NCI-H2196 (cell line): ENCODE data around the gene OR10C1.

Experiments used
- DNase-seq: peaks from one replicate; lab custom pipeline; 2025; ENCODE audit not compliant: unreplicated experiment; lab: John Stamatoyannopoulos, UW

The OR10C1 gene

GRCh38 chr6:29477923-29478450, 38.9 kb downstream of the OR10C1 start:
- DNase-seq, result no peak

GRCh38 chr6:29478740-29479139, 39.6 kb downstream of the OR10C1 start:
- DNase-seq, result no peak

- no peak for DNase-seq
These were observed 40.5 kb downstream of the OR10C1 start for GRCh38 chr6:29479560-29479959.

DNA sequence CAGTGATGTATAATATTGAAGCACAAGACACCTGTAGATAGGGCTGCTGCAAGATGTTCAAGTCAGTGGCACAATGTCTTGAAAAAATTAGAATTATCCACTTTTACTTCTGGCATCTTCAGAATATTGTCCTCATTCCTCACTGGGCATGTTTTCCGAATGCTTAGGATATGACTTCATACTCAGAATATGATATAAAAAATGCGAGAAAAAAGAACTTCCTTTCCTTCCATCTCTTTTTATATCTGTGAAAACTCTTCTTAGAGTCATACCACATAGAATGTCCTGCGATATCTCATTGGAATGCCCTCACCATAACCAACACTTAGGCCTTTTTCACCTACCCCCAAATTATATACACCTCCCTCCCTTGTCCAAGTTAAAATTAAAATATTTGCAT, 44.1 kb downstream of the OR10C1 start:
- DNase-seq, result no peak

DNA sequence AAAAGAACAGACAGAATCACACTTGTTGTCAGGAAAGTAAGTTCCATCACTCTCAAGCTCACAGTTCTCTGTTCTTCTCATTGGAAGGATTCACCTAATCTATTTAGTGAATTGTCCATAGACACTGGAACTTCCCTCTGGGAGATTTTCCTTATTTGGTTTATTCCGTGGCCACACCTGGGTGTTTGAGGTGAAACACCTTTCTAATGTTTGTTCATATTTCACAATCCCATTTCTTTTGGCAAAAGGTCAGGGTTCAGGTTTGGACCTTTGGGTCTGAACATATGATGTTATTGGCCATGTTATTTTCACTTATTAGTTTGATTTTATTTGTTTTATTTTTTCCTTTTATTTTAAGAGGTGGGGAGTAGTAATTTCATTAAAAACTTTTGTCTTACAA, 44.6 kb downstream of the OR10C1 start:
- no peak for DNase-seq

DNA sequence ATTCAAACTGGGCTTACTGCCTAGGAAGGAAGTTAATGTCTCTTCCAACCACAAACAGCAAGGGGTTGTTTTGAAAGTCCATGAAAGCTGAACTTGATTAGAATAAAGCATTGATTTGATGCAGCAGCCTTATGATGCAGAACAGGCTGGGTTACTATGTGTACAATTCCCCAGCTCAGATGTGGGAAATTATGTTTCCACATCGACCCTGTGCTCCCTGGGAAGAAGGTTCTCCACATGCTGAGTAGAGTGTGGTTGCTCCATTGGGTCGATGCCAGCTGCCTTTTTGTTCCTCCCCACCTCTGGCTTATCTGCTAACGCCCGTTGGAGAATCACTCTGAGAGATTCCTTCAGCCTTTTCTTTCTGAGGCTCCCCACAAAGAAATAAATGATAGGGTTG, 47.5 kb downstream of the OR10C1 start:
- no peak for DNase-seq

- no peak for DNase-seq
These were observed 48.0 kb downstream of the OR10C1 start for GRCh38 chr6:29487131-29487530.

DNA sequence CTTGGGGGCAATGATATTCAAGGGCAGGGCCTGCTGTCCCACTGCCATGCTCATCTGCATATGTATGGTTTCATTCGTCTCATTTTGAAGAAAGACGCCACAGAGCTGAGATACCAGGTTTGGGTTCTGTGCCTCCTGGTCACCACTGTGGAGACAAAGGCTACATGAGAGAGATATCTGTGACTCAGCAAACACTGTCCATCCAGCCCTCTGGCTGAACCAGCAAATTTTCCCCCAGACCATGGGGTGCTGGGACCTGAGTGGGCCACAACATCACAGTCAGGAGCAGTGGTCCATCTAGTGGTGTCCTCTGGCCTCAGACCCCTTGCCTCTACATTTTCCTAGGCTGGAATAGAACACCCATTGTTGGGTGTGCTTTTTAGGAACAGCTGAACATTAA, 48.6 kb downstream of the OR10C1 start, which contains the start of gene MAS1L:
Gene MAS1L, minus strand, starts transcription at position 297 of the 400 bp plus-strand sequence. Its CDS starts 54 bp downstream, at position 243.
- DNase-seq, result no peak

GRCh38 chr6:29488874-29489273, 49.8 kb downstream of the OR10C1 start:
- no peak for DNase-seq

DNA sequence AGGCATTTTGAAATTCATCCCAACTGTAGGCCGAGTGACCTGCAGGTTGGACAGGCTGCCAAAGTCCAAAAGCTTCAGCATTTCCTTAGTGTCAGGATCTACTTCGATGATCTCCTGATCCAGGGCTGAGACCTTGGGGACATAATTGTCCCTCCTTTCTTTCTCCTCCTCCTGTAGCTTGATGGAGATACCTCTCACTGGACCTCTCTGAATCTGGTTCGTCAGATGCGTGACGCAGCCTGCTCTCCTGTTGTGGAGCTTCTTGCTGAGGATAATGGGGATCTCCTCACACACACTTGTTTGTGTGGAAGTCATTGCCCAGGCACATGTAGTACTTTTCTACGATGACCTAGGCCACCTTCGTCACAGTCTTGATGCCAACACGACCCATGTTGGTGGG, 50.2 kb downstream of the OR10C1 start:
- no peak for DNase-seq

DNA sequence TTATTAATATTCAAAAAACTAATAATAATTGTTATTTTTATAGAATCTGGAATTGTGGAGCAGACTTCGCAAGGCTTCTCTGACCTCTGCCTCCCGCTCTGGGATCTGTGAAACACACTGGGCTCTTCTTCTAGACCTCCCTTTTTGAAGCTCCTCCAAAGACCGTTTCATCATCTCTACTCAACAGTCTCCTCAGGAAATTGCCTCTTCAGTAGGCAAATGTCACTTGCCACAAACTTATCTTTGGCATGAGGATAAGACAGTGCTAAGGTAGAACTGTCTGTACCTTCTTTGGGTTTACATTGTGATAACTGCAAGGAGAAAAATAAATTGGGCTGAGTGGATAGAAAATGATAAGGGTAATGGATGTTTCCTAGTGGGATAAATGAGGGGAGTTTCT, 50.9 kb downstream of the OR10C1 start:
- no peak for DNase-seq

DNA sequence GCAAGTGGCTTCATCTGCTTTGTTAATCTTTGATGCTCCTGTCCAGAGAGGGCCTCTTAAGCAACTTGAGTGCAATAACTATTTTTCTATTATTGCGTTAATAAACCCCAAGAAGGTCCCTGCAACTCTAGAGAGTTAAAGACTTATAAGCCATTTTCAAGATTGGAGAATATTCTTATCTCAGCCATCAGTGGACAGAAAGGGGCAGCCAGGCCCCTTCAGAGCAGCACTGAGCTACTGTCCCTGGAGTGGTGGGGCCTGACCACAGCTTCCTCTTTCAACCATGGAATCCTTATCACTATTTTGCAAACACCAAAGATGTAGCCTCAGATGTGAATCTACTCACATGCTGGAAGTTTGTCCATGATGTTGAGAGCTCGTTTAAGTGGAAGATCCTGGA, 51.4 kb downstream of the OR10C1 start:
- DNase-seq, result no peak
